SK-N-SH (cell line): ENCODE data around the gene NTMT1. TPM values are rescaled to one million over a fixed set of nuclear protein-coding genes. Genes with fewer than 3 reads are reported as not detected.

Experiments
- CTCF ChIA-PET: fragments of 300-600, 350-600 bp; formaldehyde crosslinking; extraction: SDS; loops from one replicate; lab custom pipeline; 2021; lab: Yijun Ruan, JAX
- POLR2A ChIA-PET: fragments of 350-600 bp; sonication (Branson Sonifier 250); formaldehyde crosslinking; extraction: SDS; loops from one replicate; lab custom pipeline; 2020; ENCODE audit warnings: antibody characterized with exemption, inconsistent platforms; lab: Yijun Ruan, JAX
- DNase-seq: peaks from one replicate; pipeline ENCODE4 v3.0.0; 2012
- H2AFZ ChIP-seq: fragments of 200-600 bp; sonication (generic); 2 replicates; pipeline ENCODE4 v1.8.1; 2016; ENCODE audit warnings: antibody characterized with exemption, mild to moderate bottlenecking, low read depth
- H3F3A ChIP-seq: fragments of 200-600 bp; sonication (generic); replicated peaks from 2 replicates; pipeline ENCODE3; 2016; ENCODE audit warnings: antibody characterized with exemption, mild to moderate bottlenecking; ENCODE audit not compliant: insufficient read depth
- H3K27ac ChIP-seq, 2 experiments: fragments of 200-500 bp in 1 of 2; fragments of 200-600 bp in 1 of 2; sonication (Bioruptor generic) in 1 of 2; sonication (generic), shearing (Covaris generic) in 1 of 2; 2 replicates each; pipeline versions ENCODE4 v1.5.1 to v1.6.1; 2014 to 2016; ENCODE audit warnings: low read depth in 2 of 2, inconsistent platforms in 1 of 2, low read length in 1 of 2, mild to moderate bottlenecking in 1 of 2, mixed read lengths in 1 of 2
- H3K27me3 ChIP-seq: fragments of 200-600 bp; sonication (generic), shearing (Covaris generic); 2 replicates; pipeline ENCODE4 v1.6.1; 2016; ENCODE audit warnings: mixed run types; ENCODE audit not compliant: insufficient read depth
- H3K36me3 ChIP-seq, 2 experiments: fragments of 200-500 bp in 1 of 2; fragments of 200-600 bp in 1 of 2; sonication (Bioruptor generic) in 1 of 2; sonication (generic) in 1 of 2; replicated peaks in 1 of 2; 2 replicates each; pipeline versions ENCODE3 to v1.5.1; 2014 to 2016; ENCODE audit warnings: low read length in 1 of 2, mild to moderate bottlenecking in 1 of 2; ENCODE audit not compliant: insufficient read depth in 2 of 2, control insufficient read depth in 1 of 2
- H3K4me1 ChIP-seq, 2 experiments: fragments of 200-500 bp in 1 of 2; fragments of 200-600 bp in 1 of 2; sonication (Bioruptor generic) in 1 of 2; sonication (generic), shearing (Covaris generic) in 1 of 2; 2 replicates each; pipeline versions ENCODE4 v1.5.1 to v1.6.1; 2014 to 2016; ENCODE audit warnings: low read depth in 1 of 2, low read length in 1 of 2, mixed run types in 1 of 2; ENCODE audit not compliant: insufficient read depth in 2 of 2, control insufficient read depth in 1 of 2
- H3K4me2 ChIP-seq: fragments of 200-600 bp; sonication (generic), shearing (Covaris generic); 2 replicates; pipeline ENCODE4 v1.6.1; 2017; ENCODE audit warnings: mixed run types
- H3K4me3 ChIP-seq, 2 experiments: fragments of 200-500 bp in 1 of 2; fragments of 200-600 bp in 1 of 2; sonication (Bioruptor generic) in 1 of 2; sonication (generic), shearing (Covaris generic) in 1 of 2; 2 replicates each; pipeline versions ENCODE4 v1.5.1 to v1.8.1; 2014 to 2016; ENCODE audit warnings: low read depth in 2 of 2, inconsistent platforms in 1 of 2, low read length in 1 of 2, mild to moderate bottlenecking in 1 of 2, mixed read lengths in 1 of 2, moderate library complexity in 1 of 2
- H3K79me2 ChIP-seq: fragments of 200-600 bp; sonication (generic); 2 replicates; pipeline ENCODE4 v1.8.1; 2017; ENCODE audit warnings: mild to moderate bottlenecking; ENCODE audit not compliant: insufficient read depth
- H3K9ac ChIP-seq: fragments of 200-600 bp; sonication (generic); 2 replicates; pipeline ENCODE4 v1.6.1; 2017; ENCODE audit warnings: mixed run types
- H3K9me2 ChIP-seq: fragments of 200-600 bp; sonication (generic); 2 replicates; pipeline ENCODE4 v1.6.1; 2017; ENCODE audit warnings: mixed run types
- H3K9me3 ChIP-seq: fragments of 200-600 bp; sonication (generic); 2 replicates; pipeline ENCODE4 v1.6.1; 2017; ENCODE audit warnings: mixed run types, mild to moderate bottlenecking, moderate library complexity
- H4K20me1 ChIP-seq: fragments of 200-600 bp; sonication (generic); 2 replicates; pipeline ENCODE4 v1.6.1; 2017; ENCODE audit warnings: mild to moderate bottlenecking, mixed run types; ENCODE audit not compliant: insufficient read depth
- CHD2 ChIP-seq: fragments of 150-350 bp; IDR thresholded peaks from 2 replicates; pipeline ENCODE4 v1.6.1; 2018; ENCODE audit warnings: low read length; ENCODE audit not compliant: partially characterized antibody
- CTCF ChIP-seq: fragments of 200-600 bp; sonication (generic); IDR thresholded peaks from 2 replicates; pipeline ENCODE4 v1.6.1; 2017; ENCODE audit warnings: antibody characterized with exemption, mild to moderate bottlenecking, moderate library complexity
- FOSL2 ChIP-seq: IDR thresholded peaks from 2 replicates; pipeline ENCODE4 v1.4.0; 2012; ENCODE audit warnings: low read depth, mild to moderate bottlenecking, moderate library complexity, borderline replicate concordance
- FOXJ3 ChIP-seq: sonication (generic); formaldehyde crosslinking; IDR thresholded peaks from 2 replicates; pipeline ENCODE4 v1.5.1; 2020; ENCODE audit warnings: mild to moderate bottlenecking, missing genetic modification reagents
- GATA2 ChIP-seq: sonication (generic); formaldehyde crosslinking; IDR thresholded peaks from 2 replicates; pipeline ENCODE4 v1.5.0; 2020; ENCODE audit warnings: mild to moderate bottlenecking, missing genetic modification reagents
- MAX ChIP-seq: IDR thresholded peaks from 2 replicates; pipeline ENCODE4 v1.4.0; 2012; ENCODE audit warnings: low read depth
- MXI1 ChIP-seq: IDR thresholded peaks from 2 replicates; pipeline ENCODE4 v1.6.1; 2012; ENCODE audit warnings: mild to moderate bottlenecking, low read depth, low read length, improper control_type of control experiment
- NRF1 ChIP-seq: IDR thresholded peaks from 2 replicates; pipeline ENCODE4 v1.6.1; 2012; ENCODE audit warnings: low read depth, mild to moderate bottlenecking, low read length
- POLR2AphosphoS5 ChIP-seq: IDR thresholded peaks from 2 replicates; pipeline ENCODE4 v1.6.1; 2012; ENCODE audit warnings: low read depth, low read length
- RFX5 ChIP-seq: IDR thresholded peaks from 2 replicates; pipeline ENCODE4 v1.6.1; 2012; ENCODE audit warnings: mild to moderate bottlenecking, improper control_type of control experiment, low read length
- RXRA ChIP-seq: IDR thresholded peaks from 2 replicates; pipeline ENCODE4 v1.4.0; 2012; ENCODE audit warnings: low read depth, mild to moderate bottlenecking, borderline replicate concordance
- SMC3 ChIP-seq: IDR thresholded peaks from 2 replicates; pipeline ENCODE4 v1.6.1; 2012; ENCODE audit warnings: low read depth, low read length, improper control_type of control experiment
- WGBS: methylation state at CpG from one replicate; pipeline ENCODE4 v1.1.6; 2017; ENCODE audit warnings: low lambda C conversion rate; 5-methylcytosine and 5-hydroxymethylcytosine counted together
- polyA plus RNA-seq, 3 experiments: library from polyadenylated mRNA; depleted of rRNA; stranded (reverse); fragments of >200 nt; gene quantifications; 2 replicates each; pipeline ENCODE4 v1.2.3, GENCODE V29; 2012
- TF ChIP-seq, protein P1 (sequence below): IDR thresholded peaks from 2 replicates; pipeline ENCODE4 v1.4.0; 2012; ENCODE audit warnings: low read depth, borderline replicate concordance
- TF ChIP-seq, protein P2 (sequence below): IDR thresholded peaks from 2 replicates; pipeline ENCODE4 v1.4.0; 2012; ENCODE audit warnings: low read depth, borderline replicate concordance
- TF ChIP-seq, protein P3 (sequence below): fragments of 150-350 bp; IDR thresholded peaks from 2 replicates; pipeline ENCODE4 v1.6.1; 2016; ENCODE audit warnings: mild to moderate bottlenecking, low read depth, low read length

NTMT1 gene
- polyA plus RNA-seq, 1 of the 3 experiments (the other 2 are of a cell fraction) = 78.3 TPM

DNA sequence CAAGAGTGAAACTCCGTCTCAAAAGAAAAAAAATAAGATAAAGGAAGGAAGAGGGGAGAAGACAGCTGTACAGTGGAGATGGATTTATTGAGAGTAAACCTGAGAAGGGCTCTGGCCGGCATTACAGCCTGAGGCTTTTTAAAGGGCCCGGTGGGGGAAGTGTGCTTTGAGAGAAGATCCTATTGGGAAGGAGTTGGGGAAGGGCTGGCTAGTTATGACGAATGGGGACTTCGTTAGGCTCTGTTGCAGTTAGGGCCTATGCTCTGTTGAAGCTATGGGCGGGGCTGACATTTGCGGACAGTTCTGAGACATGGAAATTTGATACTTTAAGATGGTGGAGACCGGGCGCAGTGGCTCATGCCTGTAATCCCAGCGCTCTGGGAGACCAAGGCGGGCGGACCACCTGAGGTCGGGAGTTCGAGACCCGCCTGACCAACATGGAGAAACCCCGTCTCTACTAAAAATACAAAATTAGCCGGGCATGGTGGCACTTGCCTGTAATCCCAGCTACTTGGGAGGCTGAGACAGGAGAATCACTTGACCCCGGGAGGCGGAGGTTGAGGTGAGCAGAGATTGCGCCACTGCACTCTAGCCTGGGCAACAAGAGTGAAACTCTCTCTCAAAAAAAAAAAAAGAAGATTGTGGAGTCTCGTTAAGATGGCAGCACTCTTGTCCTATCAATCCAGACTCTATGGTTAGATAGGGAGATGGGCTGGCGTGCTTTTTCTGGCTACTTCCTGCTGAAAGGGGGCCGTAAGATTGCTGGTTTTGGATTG, 38.3 kb upstream of the NTMT1 start (continued):
- TF ChIP-seq CHD2 (no peak), SMC3 (no peak)

GRCh38 chr9:129590466-129590865, 35.5 kb upstream of the NTMT1 start:
- Histone ChIP-seq H3K79me2 (no peaks in the 10 kb centered on the region), H3K4me3 (no peak overlapping the region), H3K9me3 (no peaks in the 10 kb centered on the region), H3K27me3 (no peaks in the 10 kb centered on the region), H3K9ac (no peak overlapping the region), H3K27ac (no peak overlapping the region), H3F3A (no peaks in the 10 kb centered on the region), H2AFZ (no peak overlapping the region), H3K36me3 (no peaks in the 10 kb centered on the region), H3K4me2 (no peak overlapping the region), H4K20me1 (no peaks in the 10 kb centered on the region), H3K4me1 (peaks cover 0 to 5% of the 10 kb centered on the region in 2 experiments; a peak in 2 of 4 replicates)
- no peak for DNase-seq
- ChIA-PET POLR2A (no interaction called here), CTCF (interaction anchor here (1.1 kb wide), 1 partner anchor 21 kb away, joined by 3 read pairs; no protein-coding TSS in a partner anchor)
- WGBS = 85% methylated on average over 6 of the region's 6 CpGs
- TF ChIP-seq FOXJ3 (no peak), RXRA (no peak), MAX (no peak), POLR2AphosphoS5 (no peak), FOSL2 (no peak), CTCF (no peak), RFX5 (no peak), GATA2 (no peak), NRF1 (no peak), CHD2 (no peak), MXI1 (no peak)
- TF ChIP-seq, protein P1, sequence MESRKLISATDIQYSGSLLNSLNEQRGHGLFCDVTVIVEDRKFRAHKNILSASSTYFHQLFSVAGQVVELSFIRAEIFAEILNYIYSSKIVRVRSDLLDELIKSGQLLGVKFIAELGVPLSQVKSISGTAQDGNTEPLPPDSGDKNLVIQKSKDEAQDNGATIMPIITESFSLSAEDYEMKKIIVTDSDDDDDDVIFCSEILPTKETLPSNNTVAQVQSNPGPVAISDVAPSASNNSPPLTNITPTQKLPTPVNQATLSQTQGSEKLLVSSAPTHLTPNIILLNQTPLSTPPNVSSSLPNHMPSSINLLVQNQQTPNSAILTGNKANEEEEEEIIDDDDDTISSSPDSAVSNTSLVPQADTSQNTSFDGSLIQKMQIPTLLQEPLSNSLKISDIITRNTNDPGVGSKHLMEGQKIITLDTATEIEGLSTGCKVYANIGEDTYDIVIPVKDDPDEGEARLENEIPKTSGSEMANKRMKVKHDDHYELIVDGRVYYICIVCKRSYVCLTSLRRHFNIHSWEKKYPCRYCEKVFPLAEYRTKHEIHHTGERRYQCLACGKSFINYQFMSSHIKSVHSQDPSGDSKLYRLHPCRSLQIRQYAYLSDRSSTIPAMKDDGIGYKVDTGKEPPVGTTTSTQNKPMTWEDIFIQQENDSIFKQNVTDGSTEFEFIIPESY = no peak
- TF ChIP-seq, protein P2, sequence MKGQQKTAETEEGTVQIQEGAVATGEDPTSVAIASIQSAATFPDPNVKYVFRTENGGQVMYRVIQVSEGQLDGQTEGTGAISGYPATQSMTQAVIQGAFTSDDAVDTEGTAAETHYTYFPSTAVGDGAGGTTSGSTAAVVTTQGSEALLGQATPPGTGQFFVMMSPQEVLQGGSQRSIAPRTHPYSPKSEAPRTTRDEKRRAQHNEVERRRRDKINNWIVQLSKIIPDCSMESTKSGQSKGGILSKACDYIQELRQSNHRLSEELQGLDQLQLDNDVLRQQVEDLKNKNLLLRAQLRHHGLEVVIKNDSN = no peak
- TF ChIP-seq, protein P3, sequence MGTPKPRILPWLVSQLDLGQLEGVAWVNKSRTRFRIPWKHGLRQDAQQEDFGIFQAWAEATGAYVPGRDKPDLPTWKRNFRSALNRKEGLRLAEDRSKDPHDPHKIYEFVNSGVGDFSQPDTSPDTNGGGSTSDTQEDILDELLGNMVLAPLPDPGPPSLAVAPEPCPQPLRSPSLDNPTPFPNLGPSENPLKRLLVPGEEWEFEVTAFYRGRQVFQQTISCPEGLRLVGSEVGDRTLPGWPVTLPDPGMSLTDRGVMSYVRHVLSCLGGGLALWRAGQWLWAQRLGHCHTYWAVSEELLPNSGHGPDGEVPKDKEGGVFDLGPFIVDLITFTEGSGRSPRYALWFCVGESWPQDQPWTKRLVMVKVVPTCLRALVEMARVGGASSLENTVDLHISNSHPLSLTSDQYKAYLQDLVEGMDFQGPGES = no peak
- TF ChIP-seq, all 33 proteins: peak for 0
- no peaks in the 10 kb centered on the region for H3K9me2 ChIP-seq
